Panc1 (cell line): ENCODE data around the gene SRGAP3. TPM values are rescaled to one million over a fixed set of nuclear protein-coding genes. Genes with fewer than 3 reads are reported as not detected.

Experiments
- ATAC-seq: fragments of 200-7000 bp; cut with Tn5 transposase; 2 replicates; pipeline ENCODE4 v1.9.1; 2020; ENCODE audit warnings: mild to moderate bottlenecking, moderate library complexity
- BruUV-seq: library from RNA; stranded (reverse); fragments of 400-500 nt; replicated peaks from 2 replicates; lab custom pipeline; 2021; lab: Mats Ljungman, UMichigan
- CTCF ChIA-PET: fragments of 300-600 bp; sonication (Branson Sonifier 250); formaldehyde crosslinking; loops from one replicate; lab custom pipeline; 2022; ENCODE audit warnings: antibody characterized with exemption; lab: Charles Lee
- POLR2A ChIA-PET: fragments of 300-600 bp; sonication (Branson Sonifier 250); formaldehyde crosslinking; loops from one replicate; lab custom pipeline; 2022; ENCODE audit warnings: antibody characterized with exemption; lab: Charles Lee
- DNase-seq: peaks from one replicate; pipeline ENCODE4 v3.0.0-alpha.2; 2010; ENCODE audit warnings: low read depth, low spot score
- H3K27ac ChIP-seq: 2 replicates; pipeline ENCODE4 v1.5.1; 2011; ENCODE audit warnings: mild to moderate bottlenecking, low read length, inconsistent platforms
- H3K27me3 ChIP-seq: fragments of 200-500 bp; sonication (Bioruptor generic); 2 replicates; pipeline ENCODE4 v1.6.0; 2014; ENCODE audit warnings: low read length, inconsistent platforms; ENCODE audit not compliant: control insufficient read depth, insufficient read depth
- H3K36me3 ChIP-seq: fragments of 200-500 bp; sonication (Bioruptor generic); 2 replicates; pipeline ENCODE4 v1.5.1; 2014; ENCODE audit warnings: inconsistent platforms, mild to moderate bottlenecking, low read length, moderate library complexity; ENCODE audit not compliant: control insufficient read depth, insufficient read depth
- H3K4me1 ChIP-seq: 2 replicates; pipeline ENCODE4 v1.5.1; 2011; ENCODE audit warnings: inconsistent platforms, mild to moderate bottlenecking, low read length, moderate library complexity; ENCODE audit not compliant: control insufficient read depth, insufficient read depth
- H3K4me3 ChIP-seq, 2 experiments: 2 replicates each; pipeline ENCODE4 v1.5.1; 2011 to 2012; ENCODE audit warnings: low read depth in 2 of 2, low read length in 2 of 2, mild to moderate bottlenecking in 2 of 2, inconsistent platforms in 1 of 2, moderate library complexity in 1 of 2
- H3K9me3 ChIP-seq: fragments of 200-500 bp; sonication (Bioruptor generic); 2 replicates; pipeline ENCODE4 v1.5.1; 2014; ENCODE audit warnings: low read depth, mild to moderate bottlenecking, inconsistent platforms, low read length, moderate library complexity; ENCODE audit not compliant: control insufficient read depth, insufficient read depth
- POLR2AphosphoS5 ChIP-seq: IDR thresholded peaks from 2 replicates; pipeline ENCODE4 v1.6.1; 2012; ENCODE audit warnings: mild to moderate bottlenecking, low read depth, low read length, moderate library complexity
- SIN3A ChIP-seq: IDR thresholded peaks from 2 replicates; pipeline ENCODE4 v1.6.1; 2012; ENCODE audit warnings: low read depth, mild to moderate bottlenecking, low read length, moderate library complexity, borderline replicate concordance; ENCODE audit not compliant: insufficient read depth
- TCF7L2 ChIP-seq: IDR thresholded peaks from 2 replicates; pipeline ENCODE4 v1.6.1; 2011; ENCODE audit warnings: mild to moderate bottlenecking, low read depth, low read length, inconsistent platforms
- in situ Hi-C: cut with HindIII; loops from 2 replicates; pipeline ENCODE4 v1.10.0; 2016; ENCODE audit warnings: low sequenced_read_pairs, low pct_unique_long_range_greater_than_20kb
- intact Hi-C: fragments of 100-400 bp; cut with micrococcal nuclease; formaldehyde crosslinking; loops from one replicate; pipeline ENCODE4 v1.10.0; 2022; ENCODE audit not compliant: unreplicated experiment
- total RNA-seq: library from RNA; stranded (reverse); gene quantifications from one replicate; pipeline ENCODE4 v1.2.1, GENCODE V29; 2021; ENCODE audit not compliant: unreplicated experiment
- TF ChIP-seq, protein P1 (sequence below), 2 experiments: IDR thresholded peaks; 2 replicates each; pipeline ENCODE4 v1.6.1; 2011 to 2012; ENCODE audit warnings: low read depth in 2 of 2, control low read depth in 1 of 2, low read length in 1 of 2, mild to moderate bottlenecking in 1 of 2, moderate library complexity in 1 of 2; ENCODE audit not compliant: insufficient read depth in 1 of 2
- TF ChIP-seq, protein P2 (sequence below): fragments of 450-650 bp; IDR thresholded peaks from 2 replicates; pipeline ENCODE4 v1.5.1; 2017; ENCODE audit warnings: mild to moderate bottlenecking

SRGAP3 gene
- total RNA-seq, 1 experiment from 2014 or later = 0.82 TPM

DNA sequence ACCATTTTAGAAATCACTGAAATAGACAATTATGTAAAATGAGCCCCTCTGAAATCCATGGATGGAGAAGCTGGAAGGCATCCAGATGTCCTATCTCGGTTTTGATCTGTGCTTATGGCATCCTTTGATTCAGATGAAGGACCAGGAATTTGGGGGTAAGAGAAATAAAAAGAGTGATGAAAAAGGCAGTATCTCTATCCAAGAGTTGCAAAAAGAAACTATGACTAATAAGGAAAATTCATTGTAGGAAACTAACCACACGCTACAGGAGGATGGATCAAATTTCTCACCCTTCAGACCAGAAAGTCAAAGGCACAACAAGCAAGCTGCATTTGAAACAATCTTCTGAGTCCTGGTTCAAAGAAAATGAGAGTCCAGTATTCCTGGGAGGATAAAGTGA is 34.8 kb downstream of the SRGAP3 start:
- Histone ChIP-seq H3K27ac (no peak overlapping the region), H3K36me3 (no peaks in the 10 kb centered on the region), H3K4me3 (no peak overlapping the region), H3K27me3 (0 out of 2 replicates have a peak, but pooled peaks cover 2% of the 10 kb centered on the region), H3K9me3 (no peaks in the 10 kb centered on the region), H3K4me1 (no peaks in the 10 kb centered on the region)
- DNase-seq (no peak), ATAC-seq (no peak)
- POLR2A ChIA-PET = no interaction called here
- CTCF ChIA-PET = no interaction called here
- in situ Hi-C loops (no loop called here), intact Hi-C loops (no loop called here)
- no TSS peak for BruUV-seq
- TF ChIP-seq, protein P1, sequence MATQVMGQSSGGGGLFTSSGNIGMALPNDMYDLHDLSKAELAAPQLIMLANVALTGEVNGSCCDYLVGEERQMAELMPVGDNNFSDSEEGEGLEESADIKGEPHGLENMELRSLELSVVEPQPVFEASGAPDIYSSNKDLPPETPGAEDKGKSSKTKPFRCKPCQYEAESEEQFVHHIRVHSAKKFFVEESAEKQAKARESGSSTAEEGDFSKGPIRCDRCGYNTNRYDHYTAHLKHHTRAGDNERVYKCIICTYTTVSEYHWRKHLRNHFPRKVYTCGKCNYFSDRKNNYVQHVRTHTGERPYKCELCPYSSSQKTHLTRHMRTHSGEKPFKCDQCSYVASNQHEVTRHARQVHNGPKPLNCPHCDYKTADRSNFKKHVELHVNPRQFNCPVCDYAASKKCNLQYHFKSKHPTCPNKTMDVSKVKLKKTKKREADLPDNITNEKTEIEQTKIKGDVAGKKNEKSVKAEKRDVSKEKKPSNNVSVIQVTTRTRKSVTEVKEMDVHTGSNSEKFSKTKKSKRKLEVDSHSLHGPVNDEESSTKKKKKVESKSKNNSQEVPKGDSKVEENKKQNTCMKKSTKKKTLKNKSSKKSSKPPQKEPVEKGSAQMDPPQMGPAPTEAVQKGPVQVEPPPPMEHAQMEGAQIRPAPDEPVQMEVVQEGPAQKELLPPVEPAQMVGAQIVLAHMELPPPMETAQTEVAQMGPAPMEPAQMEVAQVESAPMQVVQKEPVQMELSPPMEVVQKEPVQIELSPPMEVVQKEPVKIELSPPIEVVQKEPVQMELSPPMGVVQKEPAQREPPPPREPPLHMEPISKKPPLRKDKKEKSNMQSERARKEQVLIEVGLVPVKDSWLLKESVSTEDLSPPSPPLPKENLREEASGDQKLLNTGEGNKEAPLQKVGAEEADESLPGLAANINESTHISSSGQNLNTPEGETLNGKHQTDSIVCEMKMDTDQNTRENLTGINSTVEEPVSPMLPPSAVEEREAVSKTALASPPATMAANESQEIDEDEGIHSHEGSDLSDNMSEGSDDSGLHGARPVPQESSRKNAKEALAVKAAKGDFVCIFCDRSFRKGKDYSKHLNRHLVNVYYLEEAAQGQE (IDR thresholded peaks at IDR 0.05; ENCODE audit: insufficient read depth in 1 of 2, low read depth in 2 of 2, low read length in 1 of 2) = no peak
- TF ChIP-seq POLR2AphosphoS5 = no peak
- no peak for TF ChIP-seq TCF7L2
- TF ChIP-seq, protein P2, sequence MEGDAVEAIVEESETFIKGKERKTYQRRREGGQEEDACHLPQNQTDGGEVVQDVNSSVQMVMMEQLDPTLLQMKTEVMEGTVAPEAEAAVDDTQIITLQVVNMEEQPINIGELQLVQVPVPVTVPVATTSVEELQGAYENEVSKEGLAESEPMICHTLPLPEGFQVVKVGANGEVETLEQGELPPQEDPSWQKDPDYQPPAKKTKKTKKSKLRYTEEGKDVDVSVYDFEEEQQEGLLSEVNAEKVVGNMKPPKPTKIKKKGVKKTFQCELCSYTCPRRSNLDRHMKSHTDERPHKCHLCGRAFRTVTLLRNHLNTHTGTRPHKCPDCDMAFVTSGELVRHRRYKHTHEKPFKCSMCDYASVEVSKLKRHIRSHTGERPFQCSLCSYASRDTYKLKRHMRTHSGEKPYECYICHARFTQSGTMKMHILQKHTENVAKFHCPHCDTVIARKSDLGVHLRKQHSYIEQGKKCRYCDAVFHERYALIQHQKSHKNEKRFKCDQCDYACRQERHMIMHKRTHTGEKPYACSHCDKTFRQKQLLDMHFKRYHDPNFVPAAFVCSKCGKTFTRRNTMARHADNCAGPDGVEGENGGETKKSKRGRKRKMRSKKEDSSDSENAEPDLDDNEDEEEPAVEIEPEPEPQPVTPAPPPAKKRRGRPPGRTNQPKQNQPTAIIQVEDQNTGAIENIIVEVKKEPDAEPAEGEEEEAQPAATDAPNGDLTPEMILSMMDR = no peak
- no peak for TF ChIP-seq SIN3A

DNA sequence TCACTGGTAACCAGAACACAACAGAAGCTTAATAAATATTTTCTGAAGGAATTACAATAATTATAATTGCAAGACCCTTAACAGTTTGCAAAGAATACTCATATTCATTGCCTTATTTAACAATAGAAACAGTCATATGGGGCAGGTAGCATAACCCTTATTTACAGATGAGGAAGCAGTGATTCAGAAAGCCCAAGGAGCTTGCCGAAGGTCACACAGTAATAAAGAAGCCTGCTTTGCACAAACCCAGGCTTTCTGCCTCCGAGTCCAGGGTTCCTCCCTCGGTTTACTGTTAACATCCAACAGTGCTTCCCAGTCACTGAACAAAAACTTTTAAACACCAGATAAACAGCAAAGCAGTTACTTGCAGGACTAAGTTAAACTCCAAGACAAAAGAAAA is 35.3 kb downstream of the SRGAP3 start:
- Histone ChIP-seq H3K27ac (no peak overlapping the region), H3K9me3 (no peaks in the 10 kb centered on the region), H3K36me3 (no peaks in the 10 kb centered on the region), H3K27me3 (0 out of 2 replicates have a peak, but pooled peaks cover under 1% of the 10 kb centered on the region), H3K4me1 (no peaks in the 10 kb centered on the region), H3K4me3 (no peak overlapping the region)
- CTCF ChIA-PET = no interaction called here
- TF ChIP-seq, protein P1 (IDR thresholded peaks at IDR 0.05; ENCODE audit: insufficient read depth in 1 of 2, low read depth in 2 of 2, low read length in 1 of 2) = no peak
- TF ChIP-seq, protein P2 = no peak
- TF ChIP-seq SIN3A = no peak
- intact Hi-C loops (no loop called here), in situ Hi-C loops (no loop called here)
- no peak for ATAC-seq
- no TSS peak for BruUV-seq
- DNase-seq = no peak
- POLR2A ChIA-PET = no interaction called here
